Keratinocyte (primary cell): ENCODE results near the gene SKIDA1.

ENCODE experiments used
- EZH2 ChIP-seq: IDR thresholded peaks from one replicate; pipeline ENCODE4 v1.6.1; 2012; ENCODE audit warnings: inconsistent platforms, mild to moderate bottlenecking, low read length, moderate library complexity
- TF ChIP-seq, protein P1 (sequence below), 3 experiments: IDR thresholded peaks in 1 of 3; conservative IDR thresholded peaks in 1 of 3; optimal IDR thresholded peaks in 1 of 3; 2 replicates in 2 of 3; 3 replicates in 1 of 3; pipeline versions ENCODE3 to v1.5.1; 2011; ENCODE audit warnings: low read length in 3 of 3, mild to moderate bottlenecking in 3 of 3, moderate library complexity in 2 of 3, control low read depth in 1 of 3, inconsistent platforms in 1 of 3; ENCODE audit not compliant: insufficient read depth in 2 of 3; ENCODE audit errors: extremely low read depth in 1 of 3

DNA sequence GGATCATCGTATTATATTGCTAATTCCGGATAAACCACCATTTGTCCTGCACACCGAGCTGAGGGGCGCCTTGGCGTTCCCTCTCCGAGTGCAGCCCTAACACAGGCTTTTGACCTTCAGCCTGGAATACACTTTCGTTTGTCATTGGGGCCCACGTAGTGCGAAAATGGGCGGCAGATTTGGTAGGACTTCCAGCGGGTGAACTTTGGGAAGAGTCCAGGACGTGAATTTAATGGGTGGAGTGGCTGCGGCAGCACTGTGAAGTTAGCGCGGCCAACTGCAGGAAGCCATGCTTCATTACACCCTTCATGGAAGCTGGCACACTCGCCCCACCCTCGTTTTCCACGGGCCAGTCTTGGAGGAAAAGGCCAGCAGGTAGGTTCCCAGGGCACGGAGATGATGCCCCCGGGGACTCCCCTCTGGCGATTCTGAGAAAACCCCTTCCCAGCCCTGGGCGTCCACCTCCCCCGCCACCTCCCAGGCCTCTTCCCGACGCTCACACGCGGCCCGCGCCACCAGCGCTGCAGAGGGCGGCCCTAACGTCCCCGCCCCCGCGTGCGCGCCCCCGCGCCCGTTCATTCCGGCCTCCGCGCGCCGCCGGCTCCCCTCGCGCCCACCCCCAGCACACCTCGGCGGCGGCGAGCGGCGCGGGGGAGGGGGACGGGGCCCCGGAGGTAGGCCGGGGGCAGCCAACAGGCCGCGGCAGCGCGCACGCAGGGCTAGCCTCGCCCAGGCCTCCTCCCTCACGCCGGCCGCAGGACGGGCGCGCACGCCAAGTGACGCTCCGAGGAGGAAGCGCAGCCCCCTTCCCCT is 8.2 kb upstream of the SKIDA1 start, which contains the start of gene MLLT10:
- TF ChIP-seq, protein P1, sequence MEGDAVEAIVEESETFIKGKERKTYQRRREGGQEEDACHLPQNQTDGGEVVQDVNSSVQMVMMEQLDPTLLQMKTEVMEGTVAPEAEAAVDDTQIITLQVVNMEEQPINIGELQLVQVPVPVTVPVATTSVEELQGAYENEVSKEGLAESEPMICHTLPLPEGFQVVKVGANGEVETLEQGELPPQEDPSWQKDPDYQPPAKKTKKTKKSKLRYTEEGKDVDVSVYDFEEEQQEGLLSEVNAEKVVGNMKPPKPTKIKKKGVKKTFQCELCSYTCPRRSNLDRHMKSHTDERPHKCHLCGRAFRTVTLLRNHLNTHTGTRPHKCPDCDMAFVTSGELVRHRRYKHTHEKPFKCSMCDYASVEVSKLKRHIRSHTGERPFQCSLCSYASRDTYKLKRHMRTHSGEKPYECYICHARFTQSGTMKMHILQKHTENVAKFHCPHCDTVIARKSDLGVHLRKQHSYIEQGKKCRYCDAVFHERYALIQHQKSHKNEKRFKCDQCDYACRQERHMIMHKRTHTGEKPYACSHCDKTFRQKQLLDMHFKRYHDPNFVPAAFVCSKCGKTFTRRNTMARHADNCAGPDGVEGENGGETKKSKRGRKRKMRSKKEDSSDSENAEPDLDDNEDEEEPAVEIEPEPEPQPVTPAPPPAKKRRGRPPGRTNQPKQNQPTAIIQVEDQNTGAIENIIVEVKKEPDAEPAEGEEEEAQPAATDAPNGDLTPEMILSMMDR (optimal IDR thresholded peaks at IDR 0.05 in 1 of 3, IDR thresholded peaks at IDR 0.05 in 1 of 3, conservative IDR thresholded peaks at IDR 0.05 in 1 of 3; ENCODE audit: extremely low read depth in 1 of 3, insufficient read depth in 2 of 3, low read length in 3 of 3): peak; percentile 4 to 45 (median 35)
- no peak for TF ChIP-seq EZH2
